ENCODE results near the gene PTPRG.

GRCh38 chr3:61996366-61996765 is 435.0 kb downstream of the PTPRG start:
- no peak for TF ChIP-seq CTCF (IDR thresholded peaks at IDR 0.05)
- TF ChIP-seq POLR2A (IDR thresholded peaks at IDR 0.05), result no peak

All from right lobe of liver (tissue), 4 donors.